ENCODE measurements around the gene LTC4S. TPM values are rescaled to one million over a fixed set of nuclear protein-coding genes. Genes with fewer than 3 reads are reported as not detected.
"Not testable (repeated sequence)": the region's sequence is repeated elsewhere in the genome, so short reads cannot be mapped to it uniquely, and the experiment has no call there.

LTC4S gene
- total RNA-seq, 1 experiment from 2014 or later: not detected

DNA sequence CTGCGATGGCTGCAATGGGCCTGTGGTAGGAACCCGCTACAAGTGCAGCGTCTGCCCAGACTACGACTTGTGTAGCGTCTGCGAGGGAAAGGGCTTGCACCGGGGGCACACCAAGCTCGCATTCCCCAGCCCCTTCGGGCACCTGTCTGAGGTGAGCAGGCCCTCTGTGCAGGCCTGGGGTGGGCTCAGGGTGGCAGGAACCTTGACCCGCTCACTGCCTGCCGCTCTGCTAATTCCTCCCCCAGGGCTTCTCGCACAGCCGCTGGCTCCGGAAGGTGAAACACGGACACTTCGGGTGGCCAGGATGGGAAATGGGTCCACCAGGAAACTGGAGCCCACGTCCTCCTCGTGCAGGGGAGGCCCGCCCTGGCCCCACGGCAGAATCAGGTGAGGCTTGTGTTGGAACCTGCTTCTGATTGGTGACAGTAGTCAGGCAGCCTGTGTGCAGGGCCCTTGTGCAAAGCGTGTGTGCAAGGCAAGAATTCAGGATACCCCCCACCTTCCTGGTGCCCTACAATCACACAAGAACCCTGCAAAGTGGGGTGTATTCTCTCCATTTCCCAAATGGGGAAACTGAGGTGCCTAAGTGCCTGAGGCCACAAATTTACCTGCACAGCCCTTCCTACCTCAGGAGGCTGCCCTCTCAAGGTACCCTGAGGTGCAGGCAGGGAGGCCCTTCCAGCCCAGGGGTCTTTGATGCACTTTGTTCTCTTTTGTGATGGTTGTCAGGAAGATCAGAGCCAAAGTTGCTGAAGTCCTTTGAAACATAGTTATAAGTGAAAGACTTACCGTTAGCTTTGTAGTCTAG is 30.4 kb downstream of the LTC4S start:
- no peak for DNase-seq (ENCODE audit: low read depth)

GRCh38 chr5:179824745-179825112 is 30.9 kb downstream of the LTC4S start:
- DNase-seq (ENCODE audit: low read depth): no peak

DNA sequence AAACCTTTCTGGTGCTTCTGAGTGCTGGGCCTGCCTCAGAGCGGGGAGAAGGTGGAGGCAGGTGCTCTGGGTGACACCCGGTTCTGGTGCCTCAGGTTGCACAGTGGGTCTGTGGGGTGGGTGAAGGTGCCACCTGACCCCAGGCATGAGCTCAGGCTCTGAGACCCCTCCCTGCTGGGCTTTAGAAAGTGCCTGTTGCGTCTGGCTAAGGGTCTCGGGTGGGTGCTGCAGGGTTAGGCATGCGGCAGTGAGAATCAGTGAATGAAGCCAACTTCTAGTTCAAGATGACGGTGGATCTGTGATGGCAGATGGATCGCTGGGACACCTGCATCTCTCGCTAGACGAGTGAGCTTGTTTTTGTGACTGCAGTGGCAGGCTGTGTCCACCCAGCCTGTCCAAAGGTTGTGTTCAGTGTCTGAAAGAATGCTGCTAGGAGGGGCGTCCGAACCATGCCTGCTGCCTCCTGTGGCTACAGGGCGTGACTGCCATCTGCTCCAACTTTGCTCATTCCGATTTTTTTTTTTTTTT is 31.9 kb downstream of the LTC4S start:
- DNase-seq (ENCODE audit: low read depth): no peak

GRCh38 chr5:179827680-179828079 is 33.9 kb downstream of the LTC4S start:
- peak; percentile 70 for DNase-seq (ENCODE audit: low read depth)

- no peak for DNase-seq (ENCODE audit: low read depth)
Measured at GRCh38 chr5:179828756-179829421, 35.1 kb downstream of the LTC4S start.

GRCh38 chr5:179829732-179830435 is 36.1 kb downstream of the LTC4S start:
- no peak for DNase-seq (ENCODE audit: low read depth)

DNA sequence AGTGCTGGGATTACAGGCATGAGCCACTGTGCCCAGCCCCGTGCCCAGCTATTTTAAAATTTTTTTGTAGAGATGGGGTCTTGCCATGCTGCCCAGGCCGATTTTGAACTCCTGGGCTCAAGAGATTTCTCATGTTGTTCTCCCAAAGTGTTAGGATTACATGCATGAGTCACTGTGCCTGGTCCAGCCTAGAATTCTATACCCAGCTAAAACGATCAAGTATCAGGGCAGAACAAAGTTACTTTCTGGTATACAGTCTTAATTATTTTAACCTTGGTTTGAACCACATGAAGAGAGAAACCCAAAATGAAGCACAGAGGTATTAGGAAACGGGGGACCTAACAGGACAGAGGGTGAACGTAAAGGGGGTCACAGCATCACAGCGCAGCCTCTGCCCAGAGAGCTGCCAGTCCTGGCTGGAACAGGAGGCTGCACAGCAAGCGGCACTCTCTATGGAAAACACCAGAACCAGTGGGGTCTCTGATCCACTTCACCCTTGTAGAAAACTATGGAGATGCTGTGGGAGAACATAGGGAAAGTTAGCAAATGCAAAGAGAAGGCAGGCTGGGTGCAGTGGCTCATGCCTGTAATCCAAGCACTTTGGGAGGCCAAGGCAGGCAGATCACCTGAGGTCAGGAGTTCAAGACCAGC is 37.2 kb downstream of the LTC4S start:
- DNase-seq (ENCODE audit: low read depth): no peak

DNA sequence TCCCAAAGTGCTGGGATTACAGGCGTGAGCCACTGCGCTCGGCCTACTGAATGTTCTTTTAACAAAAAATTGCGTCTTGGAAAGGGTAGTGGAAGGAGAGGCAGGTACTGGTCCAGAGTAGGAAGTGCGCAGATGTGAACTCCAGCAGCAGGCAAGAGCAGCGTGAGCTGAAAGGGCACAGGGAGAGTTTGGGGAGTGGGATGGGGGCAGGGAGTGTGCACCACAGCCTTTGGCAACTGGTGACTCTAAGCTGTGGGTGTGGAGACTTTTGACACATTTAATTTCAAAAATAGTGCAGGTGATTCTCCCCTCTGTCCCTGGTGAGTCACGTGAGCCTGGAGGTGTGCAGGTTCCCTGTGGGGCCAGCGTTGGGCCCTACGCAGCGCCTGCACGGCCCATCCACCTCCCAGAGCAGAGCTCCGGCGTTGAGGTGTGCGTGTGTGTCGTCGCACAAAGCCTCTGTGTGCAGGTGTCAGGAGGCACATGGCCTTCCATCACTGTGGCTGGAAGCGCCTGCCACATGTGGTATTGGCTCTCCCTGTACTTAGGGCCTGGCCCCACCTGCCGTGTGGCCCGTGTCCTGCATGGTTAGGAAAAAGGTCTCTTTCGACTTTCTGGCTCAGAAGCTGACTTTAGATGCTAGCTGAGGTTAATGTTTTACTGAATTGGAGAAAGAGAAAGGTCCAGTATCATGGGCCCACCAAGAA is 38.4 kb downstream of the LTC4S start:
- DNase-seq (ENCODE audit: low read depth): no peak

DNA sequence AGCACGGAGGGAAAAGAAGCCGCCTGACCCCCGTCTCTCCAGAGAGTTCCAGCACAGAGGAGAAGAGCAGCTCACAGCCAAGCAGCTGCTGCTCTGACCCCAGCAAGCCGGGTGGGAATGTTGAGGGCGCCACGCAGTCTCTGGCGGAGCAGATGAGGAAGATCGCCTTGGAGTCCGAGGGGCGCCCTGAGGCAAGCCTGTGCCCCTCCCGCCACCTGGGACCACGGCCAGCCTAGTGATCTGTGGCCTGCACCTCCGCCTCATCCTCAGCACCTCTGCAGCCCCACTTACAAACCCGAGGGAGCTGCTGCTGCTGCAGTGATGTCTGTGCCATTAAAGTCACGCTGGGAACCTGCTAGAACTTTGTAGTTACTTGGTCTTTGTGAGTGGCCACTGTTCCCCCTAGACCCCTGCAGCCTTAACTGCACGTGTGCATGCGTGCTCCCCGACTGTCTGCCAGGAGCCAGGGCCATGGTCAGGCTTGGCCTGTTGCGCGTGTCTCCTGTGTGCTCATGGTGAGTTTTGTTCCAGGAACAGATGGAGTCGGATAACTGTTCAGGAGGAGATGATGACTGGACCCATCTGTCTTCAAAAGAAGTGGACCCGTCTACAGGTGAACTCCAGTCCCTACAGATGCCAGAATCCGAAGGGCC is 39.4 kb downstream of the LTC4S start:
- no peak for DNase-seq (ENCODE audit: low read depth)

GRCh38 chr5:179833709-179834070 is 39.9 kb downstream of the LTC4S start:
- no peak for DNase-seq (ENCODE audit: low read depth)

- DNase-seq (ENCODE audit: low read depth): no peak
Measured at GRCh38 chr5:179834120-179834519, 40.3 kb downstream of the LTC4S start.

DNA sequence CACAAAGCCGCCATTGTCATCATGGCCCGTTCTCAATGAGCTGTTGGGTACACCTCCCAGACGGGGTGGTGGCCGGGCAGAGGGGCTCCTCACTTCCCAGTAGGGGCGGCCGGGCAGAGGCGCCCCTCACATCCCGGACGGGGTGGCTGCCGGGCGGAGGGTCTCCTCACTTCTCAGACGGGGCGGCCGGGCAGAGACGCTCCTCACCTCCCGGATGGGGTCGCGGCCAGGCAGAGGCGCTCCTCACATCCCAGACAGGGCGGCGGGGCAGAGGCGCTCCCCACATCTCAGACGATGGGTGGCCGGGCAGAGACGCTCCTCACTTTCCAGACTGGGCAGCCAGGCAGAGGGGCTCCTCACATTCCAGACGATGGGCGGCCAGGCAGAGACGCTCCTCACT is 41.1 kb downstream of the LTC4S start:
- not testable (repeated sequence) for DNase-seq (ENCODE audit: low read depth)

- peak; percentile 57 for DNase-seq (ENCODE audit: low read depth)
Measured at GRCh38 chr5:179836225-179837019, 42.6 kb downstream of the LTC4S start.

- no peak for DNase-seq (ENCODE audit: low read depth)
Measured at GRCh38 chr5:179837076-179838011, 43.6 kb downstream of the LTC4S start.

DNA sequence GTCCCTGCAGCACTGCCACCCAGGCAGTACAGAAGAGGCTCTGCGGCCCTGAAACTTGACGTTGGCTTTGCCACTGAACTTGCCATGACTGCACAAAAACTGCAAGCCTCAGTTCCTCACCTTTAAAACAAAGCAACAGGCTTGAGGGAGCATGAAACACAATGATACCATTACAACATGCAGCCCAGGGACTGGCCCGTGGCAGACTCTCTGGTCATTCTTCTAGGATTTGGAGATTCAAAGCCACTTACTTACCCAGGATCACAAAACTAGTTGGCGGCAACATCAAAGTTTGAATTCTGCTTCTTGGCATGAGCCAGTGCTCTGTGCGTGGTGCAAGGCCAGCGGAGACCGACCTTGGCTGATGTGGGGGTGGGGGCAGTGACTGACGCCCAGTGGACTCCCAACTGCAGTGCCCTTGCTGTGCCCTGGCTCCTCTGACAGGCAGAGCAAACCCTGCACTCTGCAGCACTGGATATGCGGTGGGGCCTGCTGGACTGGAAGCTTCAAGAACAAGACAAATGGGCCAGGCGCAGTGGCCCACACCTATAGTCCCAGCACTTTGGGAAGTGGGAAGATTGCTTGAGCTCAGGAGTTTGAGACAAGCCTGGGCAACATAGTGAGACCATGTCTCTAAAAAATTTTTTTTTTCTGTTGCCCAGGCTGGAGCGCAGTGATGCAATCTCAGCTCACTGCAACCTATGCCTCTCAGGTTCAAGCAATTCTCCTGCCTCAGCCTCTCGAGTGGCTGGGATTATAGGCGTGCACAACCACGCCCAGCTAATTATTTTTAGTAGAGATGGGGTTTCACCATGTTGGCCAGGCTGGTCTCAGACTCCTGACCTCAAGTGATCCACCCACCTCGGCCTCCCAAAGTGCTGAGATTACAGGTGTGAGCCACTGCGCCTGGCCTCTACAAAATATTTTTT is 45.8 kb downstream of the LTC4S start:
- DNase-seq (ENCODE audit: low read depth): no peak

DNA sequence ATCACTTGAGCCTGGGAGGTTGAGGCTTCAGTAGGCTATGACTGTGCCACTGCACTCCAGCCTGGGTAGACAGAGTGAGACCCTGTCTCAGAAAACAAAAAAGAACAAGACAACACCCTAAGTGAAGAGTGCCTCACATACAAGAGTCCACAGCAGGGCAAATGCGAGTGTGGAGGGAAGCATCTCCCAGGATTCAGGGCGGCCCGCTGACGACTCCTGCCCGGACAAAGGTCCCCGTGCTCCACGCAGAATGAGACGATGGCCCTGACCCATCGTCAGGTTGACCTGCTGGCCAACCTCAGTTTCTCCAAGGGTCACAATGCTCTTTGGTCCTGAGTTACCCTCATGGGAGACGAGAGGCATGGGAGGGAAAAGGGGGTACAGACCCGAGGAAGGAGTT is 46.5 kb downstream of the LTC4S start:
- no peak for DNase-seq (ENCODE audit: low read depth)

DNA sequence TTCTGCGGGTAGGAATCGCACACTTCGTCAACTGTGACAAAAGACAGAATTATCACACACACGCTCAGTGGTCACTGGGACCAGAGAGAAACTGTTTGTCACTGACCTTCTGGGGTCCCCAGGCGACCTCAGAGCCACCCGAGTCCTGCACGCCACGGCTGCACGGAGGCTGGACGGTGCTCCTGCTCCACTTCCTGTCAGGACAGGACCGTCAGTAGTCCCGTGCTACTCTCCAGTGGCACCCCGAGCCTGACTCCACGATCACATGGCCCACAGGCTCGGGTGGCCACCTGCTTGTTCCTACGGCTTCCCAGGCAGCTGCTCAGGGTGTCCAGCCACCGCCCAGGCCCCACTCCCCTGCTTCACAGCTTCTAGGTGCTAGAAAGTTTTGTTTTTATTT is 47.0 kb downstream of the LTC4S start:
- no peak for DNase-seq (ENCODE audit: low read depth)

- DNase-seq (ENCODE audit: low read depth): no peak
Measured at GRCh38 chr5:179841621-179842020, 47.8 kb downstream of the LTC4S start.

Measured in RPMI7951 (cell line).